HG02623 (cell line): ENCODE measurements around the gene ELMO1.
A peak's percentile ranks its signal among the peaks of the same experiment; 100 is the strongest.

Source experiments
- ATAC-seq: cut with Tn5 transposase; IDR thresholded peaks from one replicate; pipeline ENCODE4 v1.9.1; 2021; ENCODE audit warnings: moderate library complexity; ENCODE audit not compliant: unreplicated experiment

The ELMO1 gene

GRCh38 chr7:36966636-36967035 lies 482.0 kb downstream of the ELMO1 start:
- no peak for ATAC-seq

- ATAC-seq = no peak
Measured at GRCh38 chr7:36966039-36966438, 482.6 kb downstream of the ELMO1 start.

GRCh38 chr7:36965625-36966024 lies 483.0 kb downstream of the ELMO1 start:
- ATAC-seq = no peak

- no peak for ATAC-seq
Measured at GRCh38 chr7:36964297-36964696, 484.4 kb downstream of the ELMO1 start.

GRCh38 chr7:36962367-36962766 lies 486.3 kb downstream of the ELMO1 start:
- no peak for ATAC-seq

GRCh38 chr7:36961693-36962092 lies 487.0 kb downstream of the ELMO1 start:
- no peak for ATAC-seq

GRCh38 chr7:36961097-36961496 lies 487.6 kb downstream of the ELMO1 start:
- ATAC-seq = no peak

GRCh38 chr7:36960105-36960504 lies 488.6 kb downstream of the ELMO1 start:
- ATAC-seq = no peak

GRCh38 chr7:36958111-36958733 lies 490.4 kb downstream of the ELMO1 start:
- no peak for ATAC-seq

- no peak for ATAC-seq
Measured at GRCh38 chr7:36957620-36958019, 491.0 kb downstream of the ELMO1 start.

GRCh38 chr7:36956814-36957213 lies 491.9 kb downstream of the ELMO1 start:
- ATAC-seq = no peak

GRCh38 chr7:36955456-36956129 lies 493.1 kb downstream of the ELMO1 start:
- no peak for ATAC-seq

GRCh38 chr7:36951257-36951697 lies 497.4 kb downstream of the ELMO1 start:
- ATAC-seq = peak; percentile 95

- no peak for ATAC-seq
Measured at GRCh38 chr7:36949711-36950600, 498.7 kb downstream of the ELMO1 start.

GRCh38 chr7:36946401-36946739 lies 502.3 kb downstream of the ELMO1 start:
- no peak for ATAC-seq

GRCh38 chr7:36945612-36946400 lies 502.9 kb downstream of the ELMO1 start:
- ATAC-seq = no peak

GRCh38 chr7:36944838-36945237 lies 503.8 kb downstream of the ELMO1 start:
- no peak for ATAC-seq

GRCh38 chr7:36943591-36944435 lies 504.9 kb downstream of the ELMO1 start:
- ATAC-seq = peak; percentile 59

GRCh38 chr7:36942955-36943354 lies 505.7 kb downstream of the ELMO1 start:
- ATAC-seq = no peak

GRCh38 chr7:36942541-36942940 lies 506.1 kb downstream of the ELMO1 start:
- ATAC-seq = no peak
